H1 (cell line): ENCODE measurements around the gene VAMP2. TPM values are rescaled to one million over a fixed set of nuclear protein-coding genes. Genes with fewer than 3 reads are reported as not detected.

Experiments
- CTCF ChIA-PET: fragments of 300-600 bp; sonication (Branson Sonifier 250); formaldehyde crosslinking; loops from one replicate; lab custom pipeline; 2021; ENCODE audit not compliant: partially characterized antibody; lab: Charles Lee
- POLR2A ChIA-PET: fragments of 300-600 bp; sonication (Branson Sonifier 250); formaldehyde crosslinking; loops from one replicate; lab custom pipeline; 2021; ENCODE audit warnings: inconsistent platforms; ENCODE audit not compliant: partially characterized antibody; lab: Charles Lee
- DNase-seq, 2 experiments: peaks; one replicate each; pipeline versions ENCODE4 v3.0.0 to v3.0.0-alpha.2; 2010 to 2022; ENCODE audit warnings: low spot score in 2 of 2, low read depth in 1 of 2, mixed read lengths in 1 of 2
- FAIRE-seq: peaks from 2 replicates; lab custom pipeline; 2011; peaks lifted over from hg19 to GRCh38; lab: Jason Lieb, UNC
- H2AFZ ChIP-seq: 2 replicates; pipeline ENCODE4 v1.8.1; 2012; ENCODE audit warnings: low read length, inconsistent platforms
- H2AK5ac ChIP-seq: 2 replicates; pipeline ENCODE4 v1.6.1; 2013; ENCODE audit warnings: low read depth, low read length
- H2BK120ac ChIP-seq: replicated peaks from 2 replicates; pipeline ENCODE3; 2013; ENCODE audit warnings: low read depth, low read length, inconsistent platforms
- H2BK12ac ChIP-seq: 2 replicates; pipeline ENCODE4 v1.6.1; 2013; ENCODE audit warnings: low read depth, low read length
- H2BK15ac ChIP-seq: 2 replicates; pipeline ENCODE4 v1.6.1; 2013; ENCODE audit warnings: low read length
- H2BK20ac ChIP-seq: 2 replicates; pipeline ENCODE4 v1.6.1; 2013; ENCODE audit warnings: low read length
- H2BK5ac ChIP-seq: 2 replicates; pipeline ENCODE4 v1.6.1; 2013; ENCODE audit warnings: low read depth, low read length
- H3K14ac ChIP-seq: 2 replicates; pipeline ENCODE4 v1.6.1; 2013; ENCODE audit warnings: inconsistent platforms; ENCODE audit not compliant: insufficient read length
- H3K18ac ChIP-seq: 2 replicates; pipeline ENCODE4 v1.6.1; 2013; ENCODE audit warnings: low read length; ENCODE audit errors: extremely low read depth
- H3K23ac ChIP-seq: 2 replicates; pipeline ENCODE4 v1.6.1; 2013; ENCODE audit warnings: inconsistent platforms; ENCODE audit not compliant: insufficient read length
- H3K23me2 ChIP-seq: 2 replicates; pipeline ENCODE4 v1.6.1; 2013; ENCODE audit warnings: low read depth, low read length
- H3K27ac ChIP-seq: 2 replicates; pipeline ENCODE4 v1.6.1; 2011; ENCODE audit warnings: low read depth, low read length, inconsistent platforms
- H3K27me3 ChIP-seq, 4 experiments: replicated peaks in 1 of 4; 1 replicate in 1 of 4; 2 replicates in 3 of 4; pipeline versions ENCODE4 v1.6.1 to v1.8.1; 2011 to 2013; ENCODE audit warnings: low read length in 3 of 4, mild to moderate bottlenecking in 3 of 4, inconsistent platforms in 2 of 4, mixed read lengths in 2 of 4, moderate library complexity in 1 of 4; ENCODE audit not compliant: control insufficient read depth in 3 of 4, insufficient read depth in 3 of 4; ENCODE audit errors: extremely low read depth in 1 of 4
- H3K36me3 ChIP-seq, 4 experiments: 2 replicates each; pipeline versions ENCODE4 v1.6.1 to v1.8.1; 2011 to 2013; ENCODE audit warnings: mild to moderate bottlenecking in 4 of 4, low read length in 3 of 4, moderate library complexity in 2 of 4, control low read depth in 1 of 4, inconsistent platforms in 1 of 4; ENCODE audit not compliant: insufficient read depth in 4 of 4, control insufficient read depth in 2 of 4
- H3K4ac ChIP-seq: replicated peaks from 2 replicates; pipeline ENCODE3; 2013; ENCODE audit warnings: low read length, low read depth, mixed read lengths, inconsistent platforms; ENCODE audit not compliant: insufficient read length
- H3K4me1 ChIP-seq, 4 experiments: replicated peaks in 1 of 4; 1 replicate in 1 of 4; 2 replicates in 3 of 4; pipeline versions ENCODE4 v1.6.1 to v1.8.1; 2011 to 2013; ENCODE audit warnings: low read length in 3 of 4, inconsistent platforms in 2 of 4, mixed read lengths in 1 of 4; ENCODE audit not compliant: insufficient read depth in 4 of 4, control insufficient read depth in 3 of 4
- H3K4me2 ChIP-seq, 2 experiments: 2 replicates each; pipeline versions ENCODE4 v1.6.1 to v1.8.1; 2011 to 2013; ENCODE audit warnings: low read depth in 2 of 2, low read length in 2 of 2, control low read depth in 1 of 2, inconsistent platforms in 1 of 2, mild to moderate bottlenecking in 1 of 2; ENCODE audit not compliant: insufficient read depth in 1 of 2
- H3K4me3 ChIP-seq, 4 experiments: fragments of 200-600, 300-600 bp in 1 of 4; sonication (generic), shearing (Covaris generic), sonication (Bioruptor Twin) in 1 of 4; 2 replicates each; pipeline versions ENCODE4 v1.5.1 to v1.8.1; 2011 to 2016; ENCODE audit warnings: low read length in 4 of 4, low read depth in 3 of 4, control low read depth in 2 of 4, inconsistent platforms in 2 of 4, mild to moderate bottlenecking in 2 of 4, mixed read lengths in 1 of 4, moderate library complexity in 1 of 4; ENCODE audit not compliant: insufficient read depth in 2 of 4; ENCODE audit errors: extremely low read depth in 1 of 4
- H3K56ac ChIP-seq: replicated peaks from 2 replicates; pipeline ENCODE3; 2013; ENCODE audit warnings: low read depth, mild to moderate bottlenecking, mixed read lengths, low read length, inconsistent platforms; ENCODE audit not compliant: insufficient read length
- H3K79me1 ChIP-seq: 2 replicates; pipeline ENCODE4 v1.6.1; 2013; ENCODE audit warnings: low read depth, low read length, control low read depth
- H3K79me2 ChIP-seq, 2 experiments: 2 replicates each; pipeline versions ENCODE4 v1.6.1 to v1.8.1; 2012 to 2013; ENCODE audit warnings: low read length in 2 of 2, mild to moderate bottlenecking in 2 of 2, inconsistent platforms in 1 of 2; ENCODE audit not compliant: insufficient read depth in 2 of 2, control insufficient read depth in 1 of 2
- H3K9ac ChIP-seq, 4 experiments: replicated peaks in 1 of 4; 1 replicate in 1 of 4; 2 replicates in 3 of 4; pipeline versions ENCODE4 v1.6.1 to v1.8.1; 2011 to 2013; ENCODE audit warnings: low read depth in 3 of 4, low read length in 3 of 4, control low read depth in 2 of 4, mild to moderate bottlenecking in 2 of 4, moderate library complexity in 2 of 4, inconsistent platforms in 1 of 4; ENCODE audit errors: extremely low read depth in 1 of 4
- H3K9me3 ChIP-seq, 2 experiments: 2 replicates each; pipeline versions ENCODE4 v1.6.1 to v1.8.1; 2012 to 2013; ENCODE audit warnings: mild to moderate bottlenecking in 2 of 2, moderate library complexity in 2 of 2, control low read depth in 1 of 2, inconsistent platforms in 1 of 2, low read depth in 1 of 2, low read length in 1 of 2, mixed read lengths in 1 of 2; ENCODE audit not compliant: insufficient read depth in 2 of 2
- H4K20me1 ChIP-seq, 2 experiments: replicated peaks in 1 of 2; 2 replicates each; pipeline versions ENCODE3 to v1.8.1; 2011 to 2013; ENCODE audit warnings: inconsistent platforms in 2 of 2, low read length in 2 of 2, mild to moderate bottlenecking in 1 of 2; ENCODE audit not compliant: insufficient read depth in 2 of 2, control insufficient read depth in 1 of 2
- H4K5ac ChIP-seq: 2 replicates; pipeline ENCODE4 v1.6.1; 2013; ENCODE audit warnings: low read length, low read depth, mixed read lengths, inconsistent platforms; ENCODE audit not compliant: insufficient read length
- H4K8ac ChIP-seq: 2 replicates; pipeline ENCODE4 v1.8.0; 2013; ENCODE audit warnings: mild to moderate bottlenecking, moderate library complexity, low read length, inconsistent platforms; ENCODE audit not compliant: insufficient read depth; ENCODE audit errors: extremely low read depth
- H4K91ac ChIP-seq: replicated peaks from 2 replicates; pipeline ENCODE3; 2013; ENCODE audit warnings: low read length, mixed read lengths, inconsistent platforms; ENCODE audit not compliant: insufficient read length
- BRCA1 ChIP-seq: IDR thresholded peaks from 2 replicates; pipeline ENCODE4 v1.6.1; 2012; ENCODE audit warnings: low read depth, low read length, improper control_type of control experiment
- CEBPB ChIP-seq: IDR thresholded peaks from 2 replicates; pipeline ENCODE4 v1.6.1; 2012; ENCODE audit warnings: low read depth, low read length
- CREB1 ChIP-seq: IDR thresholded peaks from 2 replicates; pipeline ENCODE4 v1.6.1; 2012; ENCODE audit warnings: inconsistent platforms
- JUN ChIP-seq: IDR thresholded peaks from 2 replicates; pipeline ENCODE4 v1.6.1; 2011; ENCODE audit warnings: low read depth, mild to moderate bottlenecking, improper control_type of control experiment, low read length
- RBBP5 ChIP-seq: IDR thresholded peaks from 2 replicates; pipeline ENCODE4 v1.7.1; 2012; ENCODE audit warnings: low read depth, mild to moderate bottlenecking, inconsistent platforms, low read length, moderate library complexity, borderline replicate concordance
- SIRT6 ChIP-seq: IDR thresholded peaks from one replicate; pipeline ENCODE4 v1.7.1; 2012; ENCODE audit warnings: low read length, inconsistent platforms
- TAF7 ChIP-seq: optimal IDR thresholded peaks from 2 replicates; pipeline ENCODE3; 2011; ENCODE audit warnings: low read depth, mild to moderate bottlenecking, inconsistent platforms, low read length, moderate library complexity, borderline replicate concordance
- USF2 ChIP-seq: IDR thresholded peaks from 2 replicates; pipeline ENCODE4 v1.6.1; 2011; ENCODE audit warnings: low read length, improper control_type of control experiment
- WGBS, 2 experiments: shearing (Covaris generic) in 1 of 2; methylation state at CpG; one replicate each; pipeline versions ENCODE4 v1.1.6 to v1.1.7; 2013 to 2015; ENCODE audit warnings: low lambda C conversion rate in 2 of 2, mixed read lengths in 2 of 2, inconsistent platforms in 1 of 2, low coverage in 1 of 2, missing lambda C conversion rate in 1 of 2; ENCODE audit not compliant: insufficient replicate concordance in 2 of 2, insufficient coverage in 1 of 2, insufficient read length in 1 of 2; ENCODE audit errors: extremely low coverage in 1 of 2, missing lambda C conversion rate in 1 of 2; 5-methylcytosine and 5-hydroxymethylcytosine counted together
- polyA plus RNA-seq, 7 experiments: library from polyadenylated mRNA; depleted of rRNA in 3 of 7; stranded (reverse) in 5 of 7; unstranded in 2 of 7; fragments of >200 nt in 5 of 7; fragments of 200-250 nt in 2 of 7; gene quantifications; 1 replicate in 5 of 7; 2 replicates in 1 of 7; 4 replicates in 1 of 7; pipeline versions ENCODE4 v1.2.1 to v1.2.3, GENCODE V29; 2011 to 2013; ENCODE audit warnings: missing spikeins in 2 of 7, mixed read lengths in 2 of 7
- total RNA-seq: library from RNA; stranded (reverse); fragmentation: NEBNext Ultra II Directional; extraction: Animal tissue kit (Norgen Biotek cat#: 25700); gene quantifications from 2 replicates; pipeline ENCODE4 v1.2.1, GENCODE V29; 2021
- TF ChIP-seq, protein P1 (sequence below): IDR thresholded peaks from 2 replicates; pipeline ENCODE4 v1.6.1; 2012; ENCODE audit warnings: low read length, inconsistent platforms

Gene VAMP2
- total and polyA plus RNA-seq, 2 of the 8 experiments (the other 6 are each of a cell fraction or from before 2014, with no cell fraction given), result 19.3 to 20.5 TPM

- no peak overlapping the region for H3K4me2 ChIP-seq
- ChIA-PET POLR2A (interaction anchor here (0.6 to 10.3 kb wide), 6 partner anchors 9 to 843 kb away, joined by 3 to 76 read pairs (median 18); partner anchors contain the start of gene HES7), CTCF (interaction anchor here (0.7 to 2.4 kb wide), 8 partner anchors 10 to 96 kb away, joined by 3 to 10 read pairs (median 6); no protein-coding TSS in a partner anchor)
- H2BK15ac ChIP-seq, result no peak overlapping the region
- H3K9me3 ChIP-seq, result no peaks in the 10 kb centered on the region
- no peak overlapping the region for H3K4ac ChIP-seq
- no peak for FAIRE-seq
- no peak overlapping the region for H3K27ac ChIP-seq
- no peaks in the 10 kb centered on the region for H4K20me1 ChIP-seq
- no peak overlapping the region for H3K4me3 ChIP-seq
- H2BK5ac ChIP-seq, result no peak overlapping the region
- no peak overlapping the region for H4K8ac ChIP-seq
- no peak overlapping the region for H3K18ac ChIP-seq
- H3K56ac ChIP-seq, result no peak overlapping the region
- H3K36me3 ChIP-seq, result no peaks in the 10 kb centered on the region
- H2BK20ac ChIP-seq, result no peak overlapping the region
- 85% methylated on average over 3 of the region's 3 CpGs; no CpG with 5 or more reads in 1 of the 2 experiments for WGBS, 2 experiments
- H2AFZ ChIP-seq, result no peak overlapping the region
- H3K14ac ChIP-seq, result no peak overlapping the region
- H3K79me1 ChIP-seq, result no peaks in the 10 kb centered on the region
- H4K5ac ChIP-seq, result no peak overlapping the region
- H3K23ac ChIP-seq, result no peak overlapping the region
- H3K9ac ChIP-seq, result no peak overlapping the region
- H2BK12ac ChIP-seq, result no peak overlapping the region
- H4K91ac ChIP-seq, result no peak overlapping the region
- H3K23me2 ChIP-seq, result peaks cover 3% of the 10 kb centered on the region
- H2AK5ac ChIP-seq, result 0 out of 2 replicates have a peak overlapping the region, but pooled peaks have one; percentile 39
- H3K4me1 ChIP-seq, result peaks cover 0 to 14% (median 8%) of the 10 kb centered on the region in 4 experiments; a peak in 6 of 7 replicates
- no peak for DNase-seq
- peaks cover 0 to 17% (median 14%) of the 10 kb centered on the region in 4 experiments; a peak in 6 of 7 replicates for H3K27me3 ChIP-seq
- no peak overlapping the region for H2BK120ac ChIP-seq
- no peaks in the 10 kb centered on the region for H3K79me2 ChIP-seq
- TF ChIP-seq SIRT6 (no peak), RBBP5 (no peak), CEBPB (no peak), USF2 (no peak), BRCA1 (no peak), CREB1 (no peak), TAF7 (no peak), JUN (no peak)
- TF ChIP-seq, protein P1, sequence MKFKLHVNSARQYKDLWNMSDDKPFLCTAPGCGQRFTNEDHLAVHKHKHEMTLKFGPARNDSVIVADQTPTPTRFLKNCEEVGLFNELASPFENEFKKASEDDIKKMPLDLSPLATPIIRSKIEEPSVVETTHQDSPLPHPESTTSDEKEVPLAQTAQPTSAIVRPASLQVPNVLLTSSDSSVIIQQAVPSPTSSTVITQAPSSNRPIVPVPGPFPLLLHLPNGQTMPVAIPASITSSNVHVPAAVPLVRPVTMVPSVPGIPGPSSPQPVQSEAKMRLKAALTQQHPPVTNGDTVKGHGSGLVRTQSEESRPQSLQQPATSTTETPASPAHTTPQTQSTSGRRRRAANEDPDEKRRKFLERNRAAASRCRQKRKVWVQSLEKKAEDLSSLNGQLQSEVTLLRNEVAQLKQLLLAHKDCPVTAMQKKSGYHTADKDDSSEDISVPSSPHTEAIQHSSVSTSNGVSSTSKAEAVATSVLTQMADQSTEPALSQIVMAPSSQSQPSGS, result no peak
Measured at GRCh38 chr17:8131844-8132441, 30.8 kb downstream of the VAMP2 start.
